NCI-H2107 (cell line): ENCODE measurements around the gene HS3ST4.

Source experiments
- DNase-seq: peaks from one replicate; lab custom pipeline; 2025; lab: John Stamatoyannopoulos, UW

HS3ST4 gene

GRCh38 chr16:25896411-25896810, 204.7 kb downstream of the HS3ST4 start:
- DNase-seq = no peak

- no peak for DNase-seq
These were observed 205.9 kb downstream of the HS3ST4 start for GRCh38 chr16:25897702-25898101.

GRCh38 chr16:25905810-25906209, 214.1 kb downstream of the HS3ST4 start:
- no peak for DNase-seq

GRCh38 chr16:25910971-25911370, 219.2 kb downstream of the HS3ST4 start:
- no peak for DNase-seq

GRCh38 chr16:25912321-25912720, 220.6 kb downstream of the HS3ST4 start:
- DNase-seq = no peak

- DNase-seq = no peak
These were observed 222.7 kb downstream of the HS3ST4 start for GRCh38 chr16:25914357-25914962.

GRCh38 chr16:25916037-25916436, 224.3 kb downstream of the HS3ST4 start:
- no peak for DNase-seq

- no peak for DNase-seq
These were observed 230.7 kb downstream of the HS3ST4 start for GRCh38 chr16:25922438-25922837.

- DNase-seq = no peak
These were observed 233.7 kb downstream of the HS3ST4 start for GRCh38 chr16:25925421-25925820.

- no peak for DNase-seq
These were observed 239.8 kb downstream of the HS3ST4 start for GRCh38 chr16:25931473-25932035.

GRCh38 chr16:25941800-25942499, 250.2 kb downstream of the HS3ST4 start:
- DNase-seq = no peak

- no peak for DNase-seq
These were observed 259.0 kb downstream of the HS3ST4 start for GRCh38 chr16:25950586-25951281.

- DNase-seq = no peak
These were observed 260.2 kb downstream of the HS3ST4 start for GRCh38 chr16:25951999-25952398.

GRCh38 chr16:25952983-25953382, 261.2 kb downstream of the HS3ST4 start:
- DNase-seq = no peak

GRCh38 chr16:25957707-25958106, 265.9 kb downstream of the HS3ST4 start:
- DNase-seq = no peak

GRCh38 chr16:25959221-25959620, 267.5 kb downstream of the HS3ST4 start:
- DNase-seq = no peak

GRCh38 chr16:25966172-25967097, 274.7 kb downstream of the HS3ST4 start:
- no peak for DNase-seq

GRCh38 chr16:25977121-25977520, 285.4 kb downstream of the HS3ST4 start:
- no peak for DNase-seq

GRCh38 chr16:25978218-25978617, 286.5 kb downstream of the HS3ST4 start:
- no peak for DNase-seq

GRCh38 chr16:25988084-25988483, 296.3 kb downstream of the HS3ST4 start:
- DNase-seq = no peak

- DNase-seq = no peak
These were observed 297.1 kb downstream of the HS3ST4 start for GRCh38 chr16:25988882-25989281.

GRCh38 chr16:25996052-25996451, 304.3 kb downstream of the HS3ST4 start:
- no peak for DNase-seq
